Stimulated activated CD8-positive, alpha-beta memory T cell treated with anti-CD3 and anti-CD28 coated beads, Interleukin-15, amount 100 ng/mL, for 24 hours (primary cell): ENCODE results near the gene MRM2.

ENCODE experiments used
- DNase-seq: peaks from one replicate; pipeline ENCODE4 v3.0.0-alpha.2; 2020; ENCODE audit warnings: low read depth

The MRM2 gene

DNA sequence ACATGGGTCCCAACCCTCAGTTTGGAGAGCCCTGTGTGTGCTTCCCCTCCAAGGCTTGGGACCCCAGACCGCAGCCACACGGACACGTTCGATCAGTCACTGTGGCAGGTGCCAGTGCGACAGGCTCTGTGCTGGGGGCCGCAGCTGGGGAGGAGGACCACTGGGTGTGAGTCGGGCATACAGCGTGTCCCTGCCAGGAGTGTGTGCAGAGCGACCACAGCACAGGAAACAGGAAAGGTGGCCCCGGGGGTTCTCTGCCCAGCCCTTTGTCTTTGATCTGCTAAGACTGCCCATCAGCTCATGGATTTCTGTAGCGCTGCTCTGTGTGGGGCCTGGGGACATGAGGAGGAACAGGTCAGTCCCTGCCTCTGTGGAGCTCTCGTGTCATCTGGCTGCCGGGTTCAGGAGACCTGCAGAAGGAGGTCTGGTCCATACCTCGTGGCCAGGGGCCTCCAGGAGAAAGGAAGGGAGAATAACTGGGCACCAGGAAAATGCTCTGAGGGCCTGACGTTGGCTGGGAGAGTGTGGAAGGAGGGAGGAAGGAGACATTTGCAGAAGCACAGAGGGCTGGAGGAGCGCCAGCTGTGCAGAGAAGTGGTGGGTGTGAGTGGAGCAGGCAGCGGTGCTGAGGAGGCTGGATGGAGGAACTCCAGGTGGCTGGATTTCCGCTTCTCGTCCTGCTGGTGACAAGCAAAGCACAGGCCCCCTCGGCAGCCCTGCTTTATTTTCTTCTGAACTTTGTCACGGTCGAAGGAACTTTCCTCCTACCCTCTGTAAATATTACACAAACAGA, 4.1 kb upstream of the MRM2 start:
- no peak for DNase-seq

DNA sequence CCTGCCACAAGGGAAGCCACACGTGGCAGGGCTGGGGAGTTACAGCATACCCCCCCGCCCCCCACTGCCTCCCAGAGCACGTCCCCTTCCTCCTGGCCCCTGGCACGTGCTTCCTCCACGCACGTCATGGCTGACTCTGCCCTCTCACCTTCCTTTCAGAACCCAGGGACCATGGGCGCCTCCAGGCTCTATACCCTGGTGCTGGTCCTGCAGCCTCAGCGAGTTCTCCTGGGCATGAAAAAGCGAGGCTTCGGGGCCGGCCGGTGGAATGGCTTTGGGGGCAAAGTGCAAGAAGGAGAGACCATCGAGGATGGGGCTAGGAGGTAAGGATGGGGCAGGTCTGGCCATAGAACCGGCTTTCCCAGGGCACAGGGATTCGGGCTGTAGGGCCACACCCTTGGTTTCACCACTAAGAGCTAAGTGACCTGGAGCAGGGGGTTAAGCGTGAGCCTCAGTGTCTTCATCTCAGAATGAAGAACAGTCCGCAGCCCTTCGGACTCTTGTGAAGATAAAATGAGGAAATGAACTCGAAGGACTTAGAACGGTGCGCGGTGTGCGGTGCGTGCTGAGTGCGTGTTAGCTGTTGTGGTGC, 2.5 kb upstream of the MRM2 start:
- no peak for DNase-seq

GRCh38 chr7:2243458-2243857, 1.5 kb upstream of the MRM2 start:
- no peak for DNase-seq

GRCh38 chr7:2242541-2243429, 780 bp upstream of the MRM2 start:
- DNase-seq, result no peak

- no peak for DNase-seq
Observed at GRCh38 chr7:2239242-2239641, 2.8 kb downstream of the MRM2 start.

GRCh38 chr7:2237109-2237602, 4.8 kb downstream of the MRM2 start:
- DNase-seq, result no peak

DNA sequence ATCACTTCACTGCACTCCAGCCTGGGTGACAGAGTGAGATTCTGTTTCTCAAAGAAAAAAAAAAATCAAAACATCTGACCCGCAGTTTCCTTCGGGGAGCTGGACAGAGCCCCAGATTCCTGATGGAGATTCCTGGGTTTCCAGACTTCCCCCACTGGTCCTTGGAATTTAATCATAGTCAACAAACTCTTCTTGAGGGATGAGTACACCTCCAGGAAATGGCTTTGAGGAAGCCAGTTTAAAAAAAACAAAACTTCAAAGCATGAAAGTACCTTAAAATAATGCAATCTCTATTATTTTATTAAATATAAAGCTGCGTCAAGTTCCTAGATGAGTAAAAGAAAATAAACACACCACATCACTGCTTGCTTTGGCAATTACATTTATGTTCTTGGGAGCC, 8.1 kb downstream of the MRM2 start:
- no peak for DNase-seq

DNA sequence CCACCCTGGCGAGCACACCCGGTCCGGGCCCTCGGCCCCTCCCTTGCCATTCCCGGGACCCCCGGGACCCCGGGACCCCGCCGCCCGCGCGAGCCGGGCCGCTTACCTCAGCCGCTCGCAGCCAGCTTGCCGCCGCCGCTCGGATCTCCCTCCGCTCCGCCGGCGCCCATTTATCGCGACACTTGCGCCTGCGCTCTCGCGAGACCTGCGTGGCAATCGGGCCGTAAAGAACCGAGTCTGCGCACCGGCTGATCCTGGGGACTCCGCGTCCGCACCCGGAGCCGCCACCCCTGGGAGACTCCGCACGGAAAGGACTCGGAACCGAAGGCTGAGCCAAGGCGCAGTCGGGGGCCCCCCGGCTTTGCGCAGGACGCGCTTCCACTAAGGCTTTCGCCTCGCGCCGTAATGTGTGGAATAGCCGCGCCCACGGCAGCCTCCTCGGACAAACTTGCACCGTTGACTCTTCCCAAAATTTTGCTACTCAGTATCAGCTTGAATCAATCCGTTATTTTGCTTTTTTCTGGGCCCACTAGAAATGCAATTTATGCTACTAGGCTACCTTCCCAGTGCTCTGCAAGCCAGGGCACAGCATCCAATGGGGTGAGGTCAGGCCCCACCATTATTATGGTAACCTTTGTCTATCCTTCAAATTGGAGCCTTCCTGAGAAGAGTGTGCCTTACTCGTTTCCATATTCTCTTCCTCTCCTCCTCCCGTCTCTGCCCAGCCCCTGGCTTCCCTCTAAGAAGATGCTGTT, 9.1 kb downstream of the MRM2 start, which contains the start of gene MAD1L1:
Gene MAD1L1, minus strand, starts transcription at position 180 of the 755 bp plus-strand sequence. CDS start 2,812 bp downstream, outside the sequence.
- DNase-seq, result peak; percentile 69

- DNase-seq, result no peak
Observed at GRCh38 chr7:2231992-2232765, 9.8 kb downstream of the MRM2 start.

- no peak for DNase-seq
Observed at GRCh38 chr7:2230882-2231281, 11.1 kb downstream of the MRM2 start.

DNA sequence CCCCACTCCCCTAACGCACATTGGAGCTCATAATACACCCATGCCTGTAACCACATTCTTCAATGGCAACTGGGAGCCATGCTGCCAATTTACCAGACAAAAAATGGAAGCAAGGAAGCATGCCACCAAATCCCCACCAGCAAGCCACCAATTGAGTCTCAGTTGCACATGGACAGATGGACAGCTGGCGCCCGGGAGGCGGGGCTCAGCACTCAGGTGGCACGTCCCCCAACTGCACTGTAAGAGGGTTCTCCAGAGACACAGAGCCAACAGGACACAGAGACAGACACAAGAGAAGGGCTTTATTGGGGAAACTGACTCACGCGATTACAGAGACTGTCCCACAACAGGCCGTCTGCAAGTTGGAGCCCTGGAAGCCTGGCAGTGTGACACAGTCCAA, 11.8 kb downstream of the MRM2 start:
- no peak for DNase-seq

DNA sequence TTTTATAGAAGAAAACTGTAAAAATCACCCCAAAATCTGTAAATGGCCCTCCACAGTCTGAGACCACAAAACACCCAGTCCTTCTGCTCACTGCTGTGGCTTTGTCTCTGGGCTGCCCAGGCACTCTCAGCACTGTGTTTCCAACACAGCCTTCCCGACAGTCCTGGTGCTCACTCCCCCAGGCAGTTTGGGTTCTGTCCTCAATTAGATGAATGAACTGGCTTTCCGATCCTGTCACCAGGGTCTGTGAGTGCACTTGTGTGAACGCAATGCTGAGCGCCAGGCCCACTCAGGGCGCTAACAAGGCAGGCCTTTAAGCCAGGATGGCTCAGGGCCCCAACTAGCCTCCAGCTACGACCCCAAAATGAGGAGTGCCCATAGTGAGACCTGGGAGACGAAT, 12.5 kb downstream of the MRM2 start:
- DNase-seq, result no peak

DNA sequence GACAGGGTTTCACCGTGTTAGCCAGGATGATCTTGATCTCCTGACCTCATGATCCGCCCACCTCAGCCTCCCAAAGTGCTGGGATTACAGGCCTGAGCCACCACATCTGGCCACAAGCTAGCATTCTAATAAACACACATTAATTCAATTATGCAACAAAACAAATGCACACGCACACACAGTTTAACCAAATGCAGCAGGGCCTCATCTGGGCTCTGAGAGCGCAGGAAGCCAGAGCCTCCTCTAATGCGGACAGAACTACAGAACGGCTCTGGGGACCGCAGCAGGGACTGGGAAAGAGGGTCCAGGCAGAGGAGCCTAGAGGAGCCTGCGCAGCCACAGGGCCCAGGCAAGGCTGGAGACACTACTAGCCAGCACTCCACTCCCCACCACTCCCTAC, 13.1 kb downstream of the MRM2 start:
- DNase-seq, result no peak

- DNase-seq, result no peak
Observed at GRCh38 chr7:2227699-2228098, 14.3 kb downstream of the MRM2 start.

DNA sequence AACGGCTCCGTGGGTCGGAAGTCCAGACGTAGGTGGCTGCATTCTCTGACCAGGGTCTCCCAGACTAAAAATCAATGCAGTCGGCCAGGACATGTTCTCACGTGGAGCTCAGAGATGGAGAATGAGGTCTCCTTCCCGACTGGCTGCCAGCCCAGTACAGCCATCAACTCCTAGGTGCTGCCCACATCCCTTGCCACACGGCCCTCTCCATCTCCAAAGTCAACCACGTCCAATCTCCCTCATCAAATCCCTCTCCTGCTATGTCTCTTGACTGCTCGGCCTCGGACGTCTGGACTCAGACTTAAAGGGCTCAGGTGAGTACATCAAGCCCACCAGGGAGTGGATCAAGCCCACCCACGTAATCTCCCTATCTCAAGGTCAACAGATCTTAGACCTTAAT, 16.2 kb downstream of the MRM2 start:
- no peak for DNase-seq

GRCh38 chr7:2225336-2225735, 16.7 kb downstream of the MRM2 start:
- no peak for DNase-seq

DNA sequence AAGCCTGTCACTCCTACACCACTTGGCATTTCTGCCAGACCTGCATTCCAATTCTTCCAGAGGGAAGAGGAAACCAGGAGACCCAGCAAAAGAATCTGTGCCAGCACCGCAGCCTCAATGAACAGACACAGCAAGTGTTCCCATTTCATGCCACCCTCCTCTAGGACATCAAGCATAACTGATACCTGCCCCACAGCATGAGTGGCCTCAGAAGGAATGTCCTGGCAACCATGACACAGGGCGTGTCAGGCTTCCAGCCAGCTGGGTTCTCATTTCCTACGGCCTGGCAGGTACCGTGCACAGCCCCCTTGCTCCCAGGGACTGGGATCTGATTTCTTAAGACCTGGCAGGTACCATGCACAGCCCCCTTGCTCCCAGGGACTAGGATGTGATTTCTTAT, 17.1 kb downstream of the MRM2 start:
- DNase-seq, result no peak

GRCh38 chr7:2224491-2224928, 17.5 kb downstream of the MRM2 start:
- no peak for DNase-seq

- no peak for DNase-seq
Observed at GRCh38 chr7:2223321-2223720, 18.7 kb downstream of the MRM2 start.

DNA sequence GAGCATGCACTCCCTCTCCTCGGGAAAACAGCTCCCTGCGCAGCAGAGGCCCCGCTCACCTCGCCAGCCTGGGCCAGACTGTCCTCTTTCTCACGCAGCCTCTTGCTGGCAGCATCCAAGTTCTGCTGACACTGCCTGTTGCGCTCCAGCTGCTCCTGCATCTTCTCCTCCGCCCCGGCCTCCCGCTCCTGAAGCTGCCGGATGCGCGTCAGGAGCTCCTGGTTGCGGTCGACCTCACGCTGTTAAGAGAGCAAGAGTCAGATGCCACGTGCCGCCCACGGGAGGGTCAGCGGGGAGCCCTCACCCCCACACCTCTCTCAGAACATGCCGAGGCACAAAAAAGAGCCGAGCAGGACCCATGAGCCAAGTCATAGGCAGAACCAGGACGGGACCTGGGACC, 19.5 kb downstream of the MRM2 start:
- DNase-seq, result no peak

DNA sequence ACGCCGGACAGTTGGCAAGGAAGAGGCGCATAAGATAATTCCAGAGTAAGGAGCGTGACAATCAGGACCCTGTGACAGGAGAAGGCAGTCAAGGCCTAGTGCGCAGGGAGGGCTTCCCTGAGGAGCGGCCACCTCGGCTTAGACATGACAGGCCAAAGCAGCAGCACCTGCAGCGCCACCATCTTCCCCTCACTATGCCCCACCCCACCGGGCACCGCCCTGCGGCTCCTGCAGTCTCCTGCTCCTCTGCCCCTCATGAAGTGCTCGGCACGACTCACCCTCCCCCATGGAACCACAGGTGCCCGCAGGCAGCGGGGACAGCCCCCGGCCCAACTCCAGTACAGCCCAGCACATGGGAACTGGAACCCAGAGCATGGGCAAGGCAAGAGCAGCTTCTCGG, 21.1 kb downstream of the MRM2 start:
- no peak for DNase-seq
